GM12878 (cell line): ENCODE results near the gene UST. TPM values are rescaled to one million over a fixed set of nuclear protein-coding genes. Genes with fewer than 3 reads are reported as not detected.
A peak's percentile ranks its signal among the peaks of the same experiment; 100 is the strongest.
"Not testable (repeated sequence)": the region's sequence is repeated elsewhere in the genome, so short reads cannot be mapped to it uniquely, and the experiment has no call there.

Experiments used
- ATAC-seq: fragments of 200-7000 bp; cut with Tn5 transposase; 3 replicates; pipeline ENCODE4 v1.9.1; 2020; ENCODE audit warnings: mild to moderate bottlenecking, moderate library complexity
- BruUV-seq: library from RNA; stranded (reverse); fragments of 400-500 nt; replicated peaks from 2 replicates; lab custom pipeline; 2021; lab: Mats Ljungman, UMichigan
- CTCF ChIA-PET: fragments of 300-600 bp; sonication (Branson Sonifier 250); formaldehyde crosslinking; extraction: SDS; loops from one replicate; lab custom pipeline; 2021; ENCODE audit warnings: inconsistent platforms; lab: Yijun Ruan, JAX
- POLR2A ChIA-PET: fragments of 350-600 bp; formaldehyde crosslinking; extraction: SDS; loops from one replicate; lab custom pipeline; 2021; ENCODE audit warnings: inconsistent platforms; lab: Charles Lee
- RAD21 ChIA-PET: fragments of 300-600 bp; sonication (Branson Sonifier 250); formaldehyde crosslinking; loops from one replicate; lab custom pipeline; 2023; ENCODE audit warnings: antibody characterized with exemption; ENCODE audit not compliant: unreplicated experiment; lab: Charles Lee
- SMC1A ChIA-PET: fragments of 300-600 bp; sonication (Branson Sonifier 250); formaldehyde crosslinking; loops from one replicate; lab custom pipeline; 2023; ENCODE audit not compliant: unreplicated experiment, uncharacterized antibody; lab: Charles Lee
- DNase-seq: peaks from one replicate; pipeline ENCODE4 v3.0.0-alpha.2; 2011; ENCODE audit warnings: low read depth, low spot score
- FAIRE-seq: peaks from 3 replicates; lab custom pipeline; 2011; peaks lifted over from hg19 to GRCh38; lab: Jason Lieb, UNC
- H2AFZ ChIP-seq: 2 replicates; pipeline ENCODE4 v1.6.0; 2011; ENCODE audit warnings: low read depth, low read length, control low read depth; ENCODE audit not compliant: control insufficient read depth
- H3K27ac ChIP-seq: 2 replicates; pipeline ENCODE4 v1.5.1; 2011; ENCODE audit warnings: control low read depth; ENCODE audit not compliant: control insufficient read depth, insufficient read depth
- H3K27me3 ChIP-seq, 2 experiments: replicated peaks in 1 of 2; 2 replicates each; pipeline versions ENCODE4 v1.6.0 to v1.6.1; 2011; ENCODE audit warnings: low read length in 1 of 2; ENCODE audit not compliant: control insufficient read depth in 2 of 2, insufficient read depth in 2 of 2
- H3K36me3 ChIP-seq, 2 experiments: 2 replicates each; pipeline ENCODE4 v1.5.1; 2011; ENCODE audit warnings: low read length in 1 of 2; ENCODE audit not compliant: control insufficient read depth in 2 of 2, insufficient read depth in 2 of 2
- H3K4me1 ChIP-seq: 2 replicates; pipeline ENCODE4 v1.6.1; 2011; ENCODE audit warnings: mild to moderate bottlenecking, low read length, moderate library complexity, mixed read lengths; ENCODE audit not compliant: control insufficient read depth, insufficient read depth
- H3K4me2 ChIP-seq: 2 replicates; pipeline ENCODE4 v1.6.0; 2011; ENCODE audit warnings: control low read depth; ENCODE audit not compliant: control insufficient read depth, insufficient read depth
- H3K4me3 ChIP-seq: fragments of 200-600 bp; sonication (generic); 2 replicates; pipeline ENCODE4 v1.5.1; 2016
- H3K79me2 ChIP-seq: 2 replicates; pipeline ENCODE4 v1.6.0; 2011; ENCODE audit warnings: low read length; ENCODE audit not compliant: control insufficient read depth, insufficient read depth
- H3K9ac ChIP-seq: 2 replicates; pipeline ENCODE4 v1.8.0; 2011; ENCODE audit warnings: low read length, control low read depth, mixed read lengths; ENCODE audit not compliant: control insufficient read depth, insufficient read depth
- H3K9me3 ChIP-seq: replicated peaks from 3 replicates; pipeline ENCODE4 v1.5.1; 2011; ENCODE audit warnings: mild to moderate bottlenecking, low read length; ENCODE audit not compliant: control insufficient read depth, insufficient read depth
- H4K20me1 ChIP-seq: 2 replicates; pipeline ENCODE4 v1.6.0; 2011; ENCODE audit not compliant: control insufficient read depth, insufficient read depth
- HDAC2 ChIP-seq: fragments of 200-600 bp; sonication (generic); IDR thresholded peaks from 2 replicates; pipeline ENCODE4 v1.6.1; 2017
- IRF4 ChIP-seq: IDR thresholded peaks from 2 replicates; pipeline ENCODE4 v1.6.1; 2011; ENCODE audit warnings: low read depth, low read length
- NRF1 ChIP-seq: conservative IDR thresholded peaks from 2 replicates; pipeline ENCODE4 v1.6.1; 2011; ENCODE audit warnings: mild to moderate bottlenecking, low read depth, low read length, improper control_type of control experiment
- POLR2AphosphoS5 ChIP-seq: IDR thresholded peaks from 2 replicates; pipeline ENCODE4 v1.6.1; 2011; ENCODE audit warnings: mild to moderate bottlenecking, low read length, inconsistent platforms
- RELB ChIP-seq: fragments of 450-650 bp; IDR thresholded peaks from 2 replicates; pipeline ENCODE4 v1.6.1; 2017; ENCODE audit warnings: low read depth, mild to moderate bottlenecking, moderate library complexity
- SREBF1 ChIP-seq: IDR thresholded peaks from 2 replicates; pipeline ENCODE4 v1.6.1; 2012; ENCODE audit warnings: mild to moderate bottlenecking, low read length
- WGBS: methylation state at CpG from one replicate; pipeline ENCODE4 v1.1.6; 2016; ENCODE audit warnings: low lambda C conversion rate; ENCODE audit not compliant: insufficient replicate concordance, insufficient coverage; ENCODE audit errors: missing lambda C conversion rate; 5-methylcytosine and 5-hydroxymethylcytosine counted together
- in situ Hi-C: fragments of 300-500 bp; cut with MboI; formaldehyde crosslinking; loops from 9 replicates; pipeline ENCODE4 v1.14.3; 2018; ENCODE audit warnings: mixed read lengths
- intact Hi-C: fragments of 100-400 bp; cut with micrococcal nuclease; formaldehyde crosslinking; loops from one replicate; pipeline ENCODE4 v1.14.2; 2022; ENCODE audit not compliant: unreplicated experiment
- polyA plus RNA-seq, 11 experiments: library from polyadenylated mRNA; depleted of rRNA in 4 of 11; unstranded in 6 of 11; stranded (reverse) in 5 of 11; fragments of >200 nt; fragmentation: Nextera tagmentation in 4 of 11; fragmentation: Illumina TruSeq in 1 of 11; extraction: Ambion mirVana in 4 of 11; extraction: Trizol in 1 of 11; gene quantifications; 1 replicate in 1 of 11; 2 replicates in 10 of 11; pipeline versions ENCODE4 v1.2.1 to v1.2.3, GENCODE V29; 2011 to 2016; ENCODE audit warnings: inconsistent platforms in 2 of 11, missing spikeins in 2 of 11, low read depth in 1 of 11
- total RNA-seq, 4 experiments: library from RNA; depleted of rRNA in 3 of 4; stranded (reverse); fragments of >200 nt in 3 of 4; fragmentation: Illumina TruSeq in 1 of 4; extraction: Trizol in 1 of 4; gene quantifications; 2 replicates each; pipeline versions ENCODE4 v1.2.1 to v1.2.3, GENCODE V29; 2013 to 2021

Gene UST
- total and polyA plus RNA-seq, 10 of the 15 experiments (the other 5 are each of a cell fraction or from before 2014, with no cell fraction given), result 0.74 to 43.3 (median 2.2) TPM

DNA sequence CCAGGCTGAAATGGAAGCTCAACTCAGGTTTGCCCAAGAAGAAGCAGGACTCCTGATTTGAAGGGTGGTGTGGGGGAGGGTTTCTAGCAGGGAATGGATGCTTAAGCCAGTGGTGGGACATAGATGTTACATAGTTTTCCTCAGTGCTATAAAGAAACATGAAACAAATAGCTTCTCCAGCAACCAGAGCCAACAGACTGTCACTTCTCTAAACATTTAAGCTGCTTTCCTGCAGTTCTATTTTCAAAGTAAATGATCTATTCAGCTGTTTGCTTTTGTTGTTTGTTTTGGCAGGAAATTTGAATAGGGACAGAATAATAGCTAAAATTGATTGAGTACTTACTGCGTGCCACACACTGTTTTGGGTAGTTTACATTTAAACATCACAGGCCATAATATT is 169.0 kb downstream of the UST start:
- H3K9me3 ChIP-seq, result no peaks in the 10 kb centered on the region
- SMC1A ChIA-PET, result interaction anchor here (0.8 to 1.4 kb wide), 3 partner anchors 9 to 61 kb away, joined by 3 read pairs; no protein-coding TSS in a partner anchor
- H3K9ac ChIP-seq, result no peak overlapping the region
- no peaks in the 10 kb centered on the region for H3K79me2 ChIP-seq
- 79% methylated on average over 1 of the region's 1 CpG for WGBS
- intact Hi-C loops, result no loop called here
- no peak overlapping the region for H2AFZ ChIP-seq
- BruUV-seq, result TSS peak; percentile 62
- FAIRE-seq (no peak), ATAC-seq (no peak), DNase-seq (no peak)
- POLR2A ChIA-PET, result no interaction called here
- no peak overlapping the region for H3K4me2 ChIP-seq
- no peak overlapping the region for H3K4me3 ChIP-seq
- H3K27ac ChIP-seq, result no peak overlapping the region
- CTCF ChIA-PET, result interaction anchor here (0.8 kb wide), 1 partner anchor 11 kb away, joined by 4 read pairs; no protein-coding TSS in a partner anchor
- no peaks in the 10 kb centered on the region for H3K36me3 ChIP-seq
- no peaks in the 10 kb centered on the region; a peak in 1 of 4 replicates for H3K27me3 ChIP-seq
- in situ Hi-C loops, result no loop called here
- no peak for TF ChIP-seq SREBF1
- TF ChIP-seq NRF1, result no peak
- TF ChIP-seq RELB, result no peak
- no peak for TF ChIP-seq HDAC2
- no peak for TF ChIP-seq POLR2AphosphoS5
- no peak for TF ChIP-seq IRF4
- RAD21 ChIA-PET, result no interaction called here
- H3K4me1 ChIP-seq, result no peaks in the 10 kb centered on the region
- H4K20me1 ChIP-seq, result no peaks in the 10 kb centered on the region

DNA sequence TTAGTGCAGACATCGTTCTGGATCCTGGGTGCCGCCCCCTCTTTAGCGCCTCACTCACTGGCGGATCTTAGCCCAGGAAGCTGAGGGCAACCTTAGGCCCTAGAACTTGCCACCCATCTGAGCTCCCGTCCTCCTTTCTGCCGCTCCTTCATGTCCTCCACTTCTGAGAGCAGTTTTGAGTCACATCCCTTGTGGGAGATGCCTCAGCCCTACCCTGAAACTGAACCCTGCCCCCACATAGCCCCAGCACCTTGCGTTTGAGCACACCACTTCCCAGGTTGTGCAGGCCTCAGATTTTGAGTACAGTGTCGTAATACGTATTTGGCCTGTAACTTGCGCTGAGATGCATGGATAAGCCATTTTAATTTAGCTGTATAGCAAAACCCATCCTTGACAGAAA is 169.7 kb downstream of the UST start:
- SMC1A ChIA-PET, result interaction anchor here (1.4 kb wide), 1 partner anchor 62 kb away, joined by 3 read pairs; no protein-coding TSS in a partner anchor

More for the DNA sequence above, 169.7 kb downstream of the UST start:
- DNase-seq, intact Hi-C loops, H3K27me3 ChIP-seq, H4K20me1 ChIP-seq, H3K4me2 ChIP-seq, RAD21 ChIA-PET, H2AFZ ChIP-seq, POLR2A ChIA-PET, CTCF ChIA-PET, H3K9ac ChIP-seq, ATAC-seq, H3K27ac ChIP-seq, H3K4me3 ChIP-seq, in situ Hi-C loops, H3K9me3 ChIP-seq, H3K36me3 ChIP-seq, H3K79me2 ChIP-seq, BruUV-seq, H3K4me1 ChIP-seq: not testable (repeated sequence)
- 55% methylated on average over 10 of the region's 10 CpGs for whole genome bisulfite sequencing
- peak; percentile 7 for FAIRE-seq
